H1 (cell line): ENCODE results near the gene ZNG1A. TPM values are rescaled to one million over a fixed set of nuclear protein-coding genes. Genes with fewer than 3 reads are reported as not detected.
"Not testable (repeated sequence)": the region's sequence is repeated elsewhere in the genome, so short reads cannot be mapped to it uniquely, and the experiment has no call there.

Experiments used
- CTCF ChIA-PET: fragments of 300-600 bp; sonication (Branson Sonifier 250); formaldehyde crosslinking; loops from one replicate; lab custom pipeline; 2021; ENCODE audit not compliant: partially characterized antibody; lab: Charles Lee
- POLR2A ChIA-PET: fragments of 300-600 bp; sonication (Branson Sonifier 250); formaldehyde crosslinking; loops from one replicate; lab custom pipeline; 2021; ENCODE audit warnings: inconsistent platforms; ENCODE audit not compliant: partially characterized antibody; lab: Charles Lee
- DNase-seq, 2 experiments: peaks; one replicate each; pipeline versions ENCODE4 v3.0.0 to v3.0.0-alpha.2; 2010 to 2022; ENCODE audit warnings: low spot score in 2 of 2, low read depth in 1 of 2, mixed read lengths in 1 of 2
- FAIRE-seq: peaks from 2 replicates; lab custom pipeline; 2011; peaks lifted over from hg19 to GRCh38; lab: Jason Lieb, UNC
- H2AFZ ChIP-seq: 2 replicates; pipeline ENCODE4 v1.8.1; 2012; ENCODE audit warnings: low read length, inconsistent platforms
- H2AK5ac ChIP-seq: 2 replicates; pipeline ENCODE4 v1.6.1; 2013; ENCODE audit warnings: low read depth, low read length
- H2BK120ac ChIP-seq: replicated peaks from 2 replicates; pipeline ENCODE3; 2013; ENCODE audit warnings: low read depth, low read length, inconsistent platforms
- H2BK12ac ChIP-seq: 2 replicates; pipeline ENCODE4 v1.6.1; 2013; ENCODE audit warnings: low read depth, low read length
- H2BK15ac ChIP-seq: 2 replicates; pipeline ENCODE4 v1.6.1; 2013; ENCODE audit warnings: low read length
- H2BK20ac ChIP-seq: 2 replicates; pipeline ENCODE4 v1.6.1; 2013; ENCODE audit warnings: low read length
- H2BK5ac ChIP-seq: 2 replicates; pipeline ENCODE4 v1.6.1; 2013; ENCODE audit warnings: low read depth, low read length
- H3K14ac ChIP-seq: 2 replicates; pipeline ENCODE4 v1.6.1; 2013; ENCODE audit warnings: inconsistent platforms; ENCODE audit not compliant: insufficient read length
- H3K18ac ChIP-seq: 2 replicates; pipeline ENCODE4 v1.6.1; 2013; ENCODE audit warnings: low read length; ENCODE audit errors: extremely low read depth
- H3K23ac ChIP-seq: 2 replicates; pipeline ENCODE4 v1.6.1; 2013; ENCODE audit warnings: inconsistent platforms; ENCODE audit not compliant: insufficient read length
- H3K23me2 ChIP-seq: 2 replicates; pipeline ENCODE4 v1.6.1; 2013; ENCODE audit warnings: low read depth, low read length
- H3K27ac ChIP-seq: 2 replicates; pipeline ENCODE4 v1.6.1; 2011; ENCODE audit warnings: low read depth, low read length, inconsistent platforms
- H3K27me3 ChIP-seq, 4 experiments: replicated peaks in 1 of 4; 1 replicate in 1 of 4; 2 replicates in 3 of 4; pipeline versions ENCODE4 v1.6.1 to v1.8.1; 2011 to 2013; ENCODE audit warnings: low read length in 3 of 4, mild to moderate bottlenecking in 3 of 4, inconsistent platforms in 2 of 4, mixed read lengths in 2 of 4, moderate library complexity in 1 of 4; ENCODE audit not compliant: control insufficient read depth in 3 of 4, insufficient read depth in 3 of 4; ENCODE audit errors: extremely low read depth in 1 of 4
- H3K36me3 ChIP-seq, 4 experiments: 2 replicates each; pipeline versions ENCODE4 v1.6.1 to v1.8.1; 2011 to 2013; ENCODE audit warnings: mild to moderate bottlenecking in 4 of 4, low read length in 3 of 4, moderate library complexity in 2 of 4, control low read depth in 1 of 4, inconsistent platforms in 1 of 4; ENCODE audit not compliant: insufficient read depth in 4 of 4, control insufficient read depth in 2 of 4
- H3K4ac ChIP-seq: replicated peaks from 2 replicates; pipeline ENCODE3; 2013; ENCODE audit warnings: low read length, low read depth, mixed read lengths, inconsistent platforms; ENCODE audit not compliant: insufficient read length
- H3K4me1 ChIP-seq, 4 experiments: replicated peaks in 1 of 4; 1 replicate in 1 of 4; 2 replicates in 3 of 4; pipeline versions ENCODE4 v1.6.1 to v1.8.1; 2011 to 2013; ENCODE audit warnings: low read length in 3 of 4, inconsistent platforms in 2 of 4, mixed read lengths in 1 of 4; ENCODE audit not compliant: insufficient read depth in 4 of 4, control insufficient read depth in 3 of 4
- H3K4me2 ChIP-seq, 2 experiments: 2 replicates each; pipeline versions ENCODE4 v1.6.1 to v1.8.1; 2011 to 2013; ENCODE audit warnings: low read depth in 2 of 2, low read length in 2 of 2, control low read depth in 1 of 2, inconsistent platforms in 1 of 2, mild to moderate bottlenecking in 1 of 2; ENCODE audit not compliant: insufficient read depth in 1 of 2
- H3K4me3 ChIP-seq, 4 experiments: fragments of 200-600, 300-600 bp in 1 of 4; sonication (generic), shearing (Covaris generic), sonication (Bioruptor Twin) in 1 of 4; 2 replicates each; pipeline versions ENCODE4 v1.5.1 to v1.8.1; 2011 to 2016; ENCODE audit warnings: low read length in 4 of 4, low read depth in 3 of 4, control low read depth in 2 of 4, inconsistent platforms in 2 of 4, mild to moderate bottlenecking in 2 of 4, mixed read lengths in 1 of 4, moderate library complexity in 1 of 4; ENCODE audit not compliant: insufficient read depth in 2 of 4; ENCODE audit errors: extremely low read depth in 1 of 4
- H3K56ac ChIP-seq: replicated peaks from 2 replicates; pipeline ENCODE3; 2013; ENCODE audit warnings: low read depth, mild to moderate bottlenecking, mixed read lengths, low read length, inconsistent platforms; ENCODE audit not compliant: insufficient read length
- H3K79me1 ChIP-seq: 2 replicates; pipeline ENCODE4 v1.6.1; 2013; ENCODE audit warnings: low read depth, low read length, control low read depth
- H3K79me2 ChIP-seq, 2 experiments: 2 replicates each; pipeline versions ENCODE4 v1.6.1 to v1.8.1; 2012 to 2013; ENCODE audit warnings: low read length in 2 of 2, mild to moderate bottlenecking in 2 of 2, inconsistent platforms in 1 of 2; ENCODE audit not compliant: insufficient read depth in 2 of 2, control insufficient read depth in 1 of 2
- H3K9ac ChIP-seq, 4 experiments: replicated peaks in 1 of 4; 1 replicate in 1 of 4; 2 replicates in 3 of 4; pipeline versions ENCODE4 v1.6.1 to v1.8.1; 2011 to 2013; ENCODE audit warnings: low read depth in 3 of 4, low read length in 3 of 4, control low read depth in 2 of 4, mild to moderate bottlenecking in 2 of 4, moderate library complexity in 2 of 4, inconsistent platforms in 1 of 4; ENCODE audit errors: extremely low read depth in 1 of 4
- H3K9me3 ChIP-seq, 2 experiments: 2 replicates each; pipeline versions ENCODE4 v1.6.1 to v1.8.1; 2012 to 2013; ENCODE audit warnings: mild to moderate bottlenecking in 2 of 2, moderate library complexity in 2 of 2, control low read depth in 1 of 2, inconsistent platforms in 1 of 2, low read depth in 1 of 2, low read length in 1 of 2, mixed read lengths in 1 of 2; ENCODE audit not compliant: insufficient read depth in 2 of 2
- H4K20me1 ChIP-seq, 2 experiments: replicated peaks in 1 of 2; 2 replicates each; pipeline versions ENCODE3 to v1.8.1; 2011 to 2013; ENCODE audit warnings: inconsistent platforms in 2 of 2, low read length in 2 of 2, mild to moderate bottlenecking in 1 of 2; ENCODE audit not compliant: insufficient read depth in 2 of 2, control insufficient read depth in 1 of 2
- H4K5ac ChIP-seq: 2 replicates; pipeline ENCODE4 v1.6.1; 2013; ENCODE audit warnings: low read length, low read depth, mixed read lengths, inconsistent platforms; ENCODE audit not compliant: insufficient read length
- H4K8ac ChIP-seq: 2 replicates; pipeline ENCODE4 v1.8.0; 2013; ENCODE audit warnings: mild to moderate bottlenecking, moderate library complexity, low read length, inconsistent platforms; ENCODE audit not compliant: insufficient read depth; ENCODE audit errors: extremely low read depth
- H4K91ac ChIP-seq: replicated peaks from 2 replicates; pipeline ENCODE3; 2013; ENCODE audit warnings: low read length, mixed read lengths, inconsistent platforms; ENCODE audit not compliant: insufficient read length
- WGBS, 2 experiments: shearing (Covaris generic) in 1 of 2; methylation state at CpG; one replicate each; pipeline versions ENCODE4 v1.1.6 to v1.1.7; 2013 to 2015; ENCODE audit warnings: low lambda C conversion rate in 2 of 2, mixed read lengths in 2 of 2, inconsistent platforms in 1 of 2, low coverage in 1 of 2, missing lambda C conversion rate in 1 of 2; ENCODE audit not compliant: insufficient replicate concordance in 2 of 2, insufficient coverage in 1 of 2, insufficient read length in 1 of 2; ENCODE audit errors: extremely low coverage in 1 of 2, missing lambda C conversion rate in 1 of 2; 5-methylcytosine and 5-hydroxymethylcytosine counted together
- polyA plus RNA-seq, 7 experiments: library from polyadenylated mRNA; depleted of rRNA in 3 of 7; stranded (reverse) in 5 of 7; unstranded in 2 of 7; fragments of >200 nt in 5 of 7; fragments of 200-250 nt in 2 of 7; gene quantifications; 1 replicate in 5 of 7; 2 replicates in 1 of 7; 4 replicates in 1 of 7; pipeline versions ENCODE4 v1.2.1 to v1.2.3, GENCODE V29; 2011 to 2013; ENCODE audit warnings: missing spikeins in 2 of 7, mixed read lengths in 2 of 7
- total RNA-seq: library from RNA; stranded (reverse); fragmentation: NEBNext Ultra II Directional; extraction: Animal tissue kit (Norgen Biotek cat#: 25700); gene quantifications from 2 replicates; pipeline ENCODE4 v1.2.1, GENCODE V29; 2021

ZNG1A gene
- total and polyA plus RNA-seq, 2 of the 8 experiments (the other 6 are each of a cell fraction or from before 2014, with no cell fraction given), result 18.2 to 46.5 TPM

- H3K4me3 ChIP-seq, H3K79me1 ChIP-seq, H2BK12ac ChIP-seq, H4K5ac ChIP-seq, H3K4me1 ChIP-seq, H2BK15ac ChIP-seq, CTCF ChIA-PET, H3K79me2 ChIP-seq, H4K91ac ChIP-seq, H2AFZ ChIP-seq, H3K27me3 ChIP-seq, H3K23ac ChIP-seq, H4K20me1 ChIP-seq, H4K8ac ChIP-seq, H3K9ac ChIP-seq, H3K4ac ChIP-seq, FAIRE-seq, H3K56ac ChIP-seq, H2BK120ac ChIP-seq, H3K27ac ChIP-seq, POLR2A ChIA-PET, H3K23me2 ChIP-seq, H3K18ac ChIP-seq, H2BK5ac ChIP-seq, H3K14ac ChIP-seq, H3K9me3 ChIP-seq, H2AK5ac ChIP-seq, H3K36me3 ChIP-seq, H3K4me2 ChIP-seq, H2BK20ac ChIP-seq, DNase-seq: not testable (repeated sequence)
- WGBS, 2 experiments, result 73% methylated on average over 2 of the region's 4 CpGs; no CpG with 5 or more reads in 1 of the 2 experiments
Observed at GRCh38 chr9:87105-87504, 91.8 kb downstream of the ZNG1A start.

- FAIRE-seq, CTCF ChIA-PET, H2BK120ac ChIP-seq, H3K14ac ChIP-seq, POLR2A ChIA-PET, H3K4me3 ChIP-seq, H3K4ac ChIP-seq, H2BK20ac ChIP-seq, H3K9ac ChIP-seq, H3K18ac ChIP-seq, H3K27me3 ChIP-seq, H3K27ac ChIP-seq, H3K79me2 ChIP-seq, H2BK5ac ChIP-seq, H3K4me1 ChIP-seq, H2BK12ac ChIP-seq, DNase-seq, H3K9me3 ChIP-seq, H3K23ac ChIP-seq, H4K5ac ChIP-seq, H4K91ac ChIP-seq, H3K79me1 ChIP-seq, H2AK5ac ChIP-seq, H3K4me2 ChIP-seq, H2AFZ ChIP-seq, H3K36me3 ChIP-seq, H2BK15ac ChIP-seq, H4K8ac ChIP-seq, H3K56ac ChIP-seq, H3K23me2 ChIP-seq, H4K20me1 ChIP-seq: not testable (repeated sequence)
Observed at GRCh38 chr9:86697-87096, 92.2 kb downstream of the ZNG1A start.
